ENCODE measurements around the gene RABGGTA.

RABGGTA gene

DNA sequence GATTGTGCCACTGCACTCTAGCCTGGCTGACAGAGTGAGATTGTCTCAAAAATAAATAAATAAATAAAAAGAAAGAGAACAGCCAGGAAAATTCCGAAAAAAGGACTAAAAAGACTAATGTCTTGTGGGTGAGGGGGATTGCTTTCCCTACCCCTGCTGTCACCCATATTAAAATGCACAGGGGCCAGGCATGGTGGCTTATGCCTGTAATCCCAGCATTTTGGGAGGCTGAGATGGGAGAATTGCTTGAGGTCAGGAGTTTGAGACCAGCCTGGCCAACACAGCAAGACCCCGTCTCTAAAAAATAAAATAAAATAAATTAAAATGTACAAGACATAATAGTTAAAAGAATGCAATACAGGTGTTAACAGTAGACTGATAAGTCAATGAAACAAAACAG is 22.1 kb upstream of the RABGGTA start:
- no peak for DNase-seq (ENCODE audit: low read depth in 1 of 2, low spot score in 1 of 2)
- H3K27ac ChIP-seq (replicated peaks), result no peak overlapping the region
- TF ChIP-seq CTCF (IDR thresholded peaks at IDR 0.05; ENCODE audit: insufficient read depth, low read length), result no peak
- no peak for TF ChIP-seq POLR2AphosphoS5 (IDR thresholded peaks at IDR 0.05; ENCODE audit: low read depth)
- TF ChIP-seq GABPA (IDR thresholded peaks at IDR 0.05; ENCODE audit: low read depth), result no peak
- no peak for TF ChIP-seq SPI1 (IDR thresholded peaks at IDR 0.05; ENCODE audit: borderline replicate concordance, low read depth)
- TF ChIP-seq REST (IDR thresholded peaks at IDR 0.05; ENCODE audit: insufficient replicate concordance, low read depth), result no peak
- no peak overlapping the region for H3K4me3 ChIP-seq (replicated peaks; ENCODE audit: insufficient read depth, low read length)
- no peaks in the 10 kb centered on the region for H3K27me3 ChIP-seq (ENCODE audit: insufficient read depth, poor library complexity, severe bottlenecking)

DNA sequence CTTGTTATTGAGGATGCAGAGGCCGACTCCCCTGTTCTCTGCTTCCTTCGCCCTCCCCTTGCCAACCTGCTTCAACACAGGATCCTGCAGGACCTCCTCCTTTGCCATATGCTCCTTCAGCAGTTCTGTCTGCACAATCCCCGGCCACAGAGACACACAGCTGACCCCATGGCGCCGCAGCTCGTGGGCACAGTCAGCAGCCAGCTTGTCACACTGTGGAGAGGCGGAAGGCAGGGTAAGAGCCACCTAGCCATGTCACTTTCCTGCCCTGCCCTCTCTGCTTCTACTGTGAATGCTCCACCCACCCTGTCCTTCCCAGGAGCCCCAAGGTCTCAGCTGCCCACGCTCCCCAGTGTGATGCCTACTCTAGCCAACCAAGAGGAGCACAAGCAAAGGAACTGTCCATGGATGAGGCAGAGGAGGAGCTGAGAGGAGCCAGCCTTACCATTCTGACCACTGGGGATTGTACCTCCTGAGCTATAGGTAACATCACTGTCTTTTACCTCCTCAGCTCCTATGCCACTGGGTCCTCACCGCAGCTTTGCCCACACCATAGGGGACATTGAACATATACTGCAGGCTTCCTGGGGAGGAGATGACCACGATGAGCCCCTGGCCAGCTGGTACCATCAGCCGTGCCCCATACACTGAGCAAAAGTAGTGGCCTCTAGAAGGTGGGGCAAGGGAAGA is 20.9 kb upstream of the RABGGTA start:
- Histone ChIP-seq H3K27ac (replicated peaks) (no peak overlapping the region), H3K4me3 (replicated peaks; ENCODE audit: insufficient read depth, low read length) (no peak overlapping the region), H3K27me3 (ENCODE audit: insufficient read depth, poor library complexity, severe bottlenecking) (no peaks in the 10 kb centered on the region)
- TF ChIP-seq SPI1 (IDR thresholded peaks at IDR 0.05; ENCODE audit: borderline replicate concordance, low read depth) (no peak), GABPA (IDR thresholded peaks at IDR 0.05; ENCODE audit: low read depth) (no peak), POLR2AphosphoS5 (IDR thresholded peaks at IDR 0.05; ENCODE audit: low read depth) (no peak), CTCF (IDR thresholded peaks at IDR 0.05; ENCODE audit: insufficient read depth, low read length) (no peak), REST (IDR thresholded peaks at IDR 0.05; ENCODE audit: insufficient replicate concordance, low read depth) (no peak)
- no peak for DNase-seq (ENCODE audit: low read depth in 1 of 2, low spot score in 1 of 2)

DNA sequence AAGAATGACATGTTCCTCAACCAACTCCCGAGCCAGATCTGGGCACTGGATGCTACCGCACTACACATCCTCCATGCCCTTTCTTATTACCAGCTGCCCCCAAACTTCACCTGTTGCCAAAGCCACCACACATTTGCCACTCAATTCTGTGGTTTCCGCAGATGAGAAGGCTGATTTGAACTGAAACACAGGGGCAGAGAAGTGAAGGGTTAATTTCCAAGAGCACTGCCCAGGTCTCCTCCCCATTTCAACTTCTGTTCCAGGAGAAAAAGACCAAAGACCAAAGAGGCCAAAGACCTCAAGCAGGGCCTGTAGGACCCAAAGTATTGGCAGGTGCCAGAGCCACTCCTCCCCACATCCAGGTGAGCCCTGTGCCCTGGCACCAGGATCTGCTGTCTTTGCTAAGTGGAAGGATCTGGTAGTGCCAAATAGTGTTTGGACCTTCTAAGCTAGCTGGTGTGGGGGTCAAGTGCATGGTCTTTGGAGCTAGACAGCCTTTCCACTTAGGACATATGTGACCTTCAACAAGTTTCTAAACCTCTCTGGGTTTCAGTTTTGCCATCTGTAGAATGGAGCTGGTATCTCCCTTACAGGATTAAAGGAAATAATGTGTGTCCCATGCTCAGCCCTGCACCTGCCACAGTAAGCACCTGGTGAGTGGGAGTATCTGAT is 20.2 kb upstream of the RABGGTA start:
- no peak overlapping the region for H3K4me3 ChIP-seq (replicated peaks; ENCODE audit: insufficient read depth, low read length)
- no peaks in the 10 kb centered on the region for H3K27me3 ChIP-seq (ENCODE audit: insufficient read depth, poor library complexity, severe bottlenecking)
- H3K27ac ChIP-seq (replicated peaks), result no peak overlapping the region
- no peak for DNase-seq (ENCODE audit: low read depth in 1 of 2, low spot score in 1 of 2)
- TF ChIP-seq GABPA (IDR thresholded peaks at IDR 0.05; ENCODE audit: low read depth) (no peak), REST (IDR thresholded peaks at IDR 0.05; ENCODE audit: insufficient replicate concordance, low read depth) (no peak), POLR2AphosphoS5 (IDR thresholded peaks at IDR 0.05; ENCODE audit: low read depth) (no peak), CTCF (IDR thresholded peaks at IDR 0.05; ENCODE audit: insufficient read depth, low read length) (no peak), SPI1 (IDR thresholded peaks at IDR 0.05; ENCODE audit: borderline replicate concordance, low read depth) (no peak)
